HG02884 (cell line): ENCODE measurements around the gene NPM3.
A peak's percentile ranks its signal among the peaks of the same experiment; 100 is the strongest.

Experiments used
- ATAC-seq: cut with Tn5 transposase; IDR thresholded peaks from one replicate; pipeline ENCODE4 v1.9.1; 2021; ENCODE audit warnings: mild to moderate bottlenecking, moderate library complexity; ENCODE audit not compliant: unreplicated experiment

Gene NPM3, protein sequence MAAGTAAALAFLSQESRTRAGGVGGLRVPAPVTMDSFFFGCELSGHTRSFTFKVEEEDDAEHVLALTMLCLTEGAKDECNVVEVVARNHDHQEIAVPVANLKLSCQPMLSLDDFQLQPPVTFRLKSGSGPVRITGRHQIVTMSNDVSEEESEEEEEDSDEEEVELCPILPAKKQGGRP

DNA sequence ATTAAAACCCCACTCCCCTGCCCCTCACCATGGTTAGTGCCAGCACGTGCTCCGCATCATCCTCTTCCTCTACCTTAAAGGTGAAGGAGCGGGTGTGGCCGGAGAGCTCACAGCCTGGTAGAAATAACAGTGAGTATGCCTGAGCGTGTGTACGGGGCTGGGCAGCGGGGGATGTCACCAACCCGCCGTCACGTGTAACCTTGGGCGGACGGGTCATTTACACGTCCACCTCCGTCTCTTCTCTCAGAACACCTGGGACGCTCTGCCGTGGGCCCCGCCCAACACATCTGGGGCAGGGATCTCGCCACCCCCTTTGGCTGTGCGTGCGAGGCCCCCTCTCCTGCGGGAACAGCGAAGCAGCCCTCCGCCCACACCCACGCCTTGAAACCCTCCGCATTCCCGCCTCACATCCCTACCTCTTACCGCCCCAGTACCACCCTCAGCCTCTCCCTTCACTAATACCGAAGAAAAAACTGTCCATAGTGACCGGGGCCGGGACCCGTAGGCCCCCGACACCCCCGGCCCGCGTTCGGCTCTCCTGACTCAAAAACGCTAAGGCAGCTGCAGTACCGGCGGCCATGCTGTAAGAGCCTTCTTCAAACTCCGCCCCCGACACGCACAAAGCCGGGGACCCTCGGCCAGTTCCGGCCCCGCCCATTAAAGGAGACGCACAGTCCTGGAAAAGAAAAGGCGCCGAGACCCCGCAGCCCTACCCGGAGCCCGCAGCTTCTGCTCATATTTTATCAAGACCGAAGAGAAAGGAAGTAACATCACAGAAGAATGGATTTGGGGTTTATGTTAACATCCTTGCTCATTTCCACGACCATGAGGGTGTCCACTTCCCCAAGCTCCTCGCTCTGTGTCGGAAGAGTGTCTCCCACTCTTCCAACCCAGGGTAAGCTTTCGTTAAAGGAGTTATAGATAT, at the start of gene NPM3:
NPM3 (minus strand) TSS at position 636 of the 925 bp plus-strand sequence; CDS start at position 580, 56 bp downstream.
- peak; percentile 52 for ATAC-seq

DNA sequence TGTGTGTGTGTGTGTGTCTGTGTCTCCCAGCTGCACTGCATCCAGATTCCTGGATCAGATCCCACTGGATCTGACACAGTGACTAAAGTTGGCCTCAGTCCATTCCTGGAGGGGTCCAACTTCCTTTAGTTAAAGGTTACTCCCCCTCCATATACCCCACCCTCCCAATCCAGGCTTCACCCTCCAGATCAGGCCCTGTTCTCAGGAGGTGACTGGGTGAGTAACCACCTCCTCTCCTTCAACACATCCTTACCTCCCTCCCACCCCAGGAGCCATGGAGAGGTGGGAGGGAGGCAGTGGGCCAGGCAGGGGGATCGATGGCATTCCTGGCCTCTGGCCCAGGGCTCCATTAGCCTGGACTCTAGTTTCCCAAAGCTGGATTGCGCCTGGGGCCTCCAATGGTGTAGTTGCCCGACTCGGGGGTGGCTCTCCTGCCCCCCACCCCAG, 49.1 kb upstream of the NPM3 start:
- ATAC-seq = no peak

DNA sequence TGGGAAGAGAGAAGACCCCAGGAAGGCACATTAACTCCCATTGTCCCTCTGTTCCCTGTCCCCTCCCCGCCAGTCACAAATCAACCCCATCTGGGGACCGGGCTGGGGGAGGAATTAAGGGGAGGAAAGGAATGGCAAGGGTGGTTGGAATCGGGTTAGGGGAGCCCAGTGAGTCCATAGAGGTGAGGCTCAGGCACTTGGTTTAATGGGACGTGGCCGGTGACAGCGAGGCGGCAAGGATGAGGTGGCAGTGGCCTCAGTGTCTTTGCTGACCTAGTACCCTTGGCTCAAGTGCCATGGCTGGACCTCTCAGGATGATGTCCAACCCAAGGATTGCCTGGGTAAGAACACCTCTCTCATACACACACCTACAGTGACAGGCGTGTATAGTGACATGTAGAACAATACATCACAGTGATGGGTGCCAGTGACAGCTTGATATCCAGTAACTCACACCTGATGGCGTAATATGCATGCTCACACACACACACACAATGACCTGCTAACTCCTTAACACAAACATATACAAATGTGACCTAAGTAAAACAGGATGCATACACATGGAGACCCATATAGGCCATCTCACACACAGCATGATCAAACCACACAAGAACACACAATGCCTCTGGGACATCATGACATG, 48.0 kb upstream of the NPM3 start:
- ATAC-seq = no peak

DNA sequence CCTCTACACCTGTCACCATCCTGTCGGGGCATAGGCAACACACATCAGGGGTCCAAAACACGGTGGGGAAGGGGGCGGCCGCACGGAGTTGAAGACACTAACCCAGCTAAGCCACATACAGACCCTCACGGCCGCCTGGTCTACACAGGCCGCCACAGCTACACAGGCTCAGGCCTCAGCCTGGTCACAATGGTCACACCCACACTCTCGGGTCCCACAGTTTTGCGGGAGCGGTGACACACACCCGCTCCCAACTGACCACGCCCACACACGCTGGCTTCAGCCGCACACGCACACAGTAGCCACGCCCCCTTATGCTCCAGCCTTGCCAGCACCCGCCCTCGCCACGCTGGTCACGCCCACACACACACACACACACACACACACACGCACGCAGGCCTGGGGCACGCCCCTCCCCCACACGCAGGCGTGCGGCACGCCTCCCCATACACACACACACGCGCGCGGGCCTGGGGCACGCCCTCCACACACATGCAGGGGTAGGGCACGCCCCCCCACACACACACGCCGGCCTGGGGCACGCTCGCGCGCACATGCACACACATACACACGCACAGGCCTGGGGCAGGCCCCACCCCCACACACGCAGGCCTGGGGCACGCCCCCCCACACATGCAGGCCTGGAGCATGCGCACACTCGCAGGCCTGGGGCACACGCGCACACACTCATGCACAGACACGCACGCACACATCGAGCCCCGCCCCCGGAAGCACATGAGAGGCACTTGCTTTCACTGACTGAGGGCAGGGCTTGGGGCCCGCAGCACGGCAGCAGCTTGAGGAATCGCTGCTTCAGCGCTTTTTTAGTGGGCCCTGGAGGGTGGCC, 47.3 kb upstream of the NPM3 start:
- ATAC-seq = peak; percentile 57

DNA sequence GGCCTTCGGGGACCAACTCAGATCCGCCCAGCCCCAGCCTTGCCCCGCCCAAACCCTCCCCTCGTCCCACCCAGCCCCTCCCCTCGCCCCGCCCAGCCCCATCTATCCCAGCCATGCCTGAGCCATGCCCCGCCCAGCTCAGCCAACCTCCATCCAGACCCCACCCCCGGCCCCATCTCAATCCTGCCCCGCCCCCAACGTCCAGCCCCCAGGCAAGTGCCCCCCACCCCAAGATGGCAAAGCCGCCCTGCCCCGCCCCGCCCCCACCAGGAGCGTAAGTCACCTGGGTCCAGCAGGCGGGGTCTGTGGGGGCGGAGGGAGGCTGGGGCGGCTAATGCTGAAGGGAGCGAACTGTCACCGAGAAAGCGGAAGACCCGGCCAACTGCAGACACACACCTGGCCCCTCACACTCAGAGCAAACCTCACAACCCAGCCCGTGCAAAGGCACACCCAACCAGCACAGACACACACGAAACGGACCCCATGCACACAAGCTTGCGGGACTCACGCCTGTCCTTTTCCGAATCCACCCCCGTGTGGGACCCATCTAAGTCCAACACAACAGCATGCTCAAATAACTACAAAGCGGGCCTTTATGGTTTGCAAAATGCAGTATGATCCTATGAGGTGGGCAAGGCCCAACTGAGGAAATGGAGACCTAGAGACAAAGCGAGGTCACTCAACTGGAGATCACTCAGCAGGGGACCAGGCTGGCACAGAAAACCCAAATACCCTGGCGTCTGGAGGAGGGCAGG, 46.5 kb upstream of the NPM3 start:
- no peak for ATAC-seq

DNA sequence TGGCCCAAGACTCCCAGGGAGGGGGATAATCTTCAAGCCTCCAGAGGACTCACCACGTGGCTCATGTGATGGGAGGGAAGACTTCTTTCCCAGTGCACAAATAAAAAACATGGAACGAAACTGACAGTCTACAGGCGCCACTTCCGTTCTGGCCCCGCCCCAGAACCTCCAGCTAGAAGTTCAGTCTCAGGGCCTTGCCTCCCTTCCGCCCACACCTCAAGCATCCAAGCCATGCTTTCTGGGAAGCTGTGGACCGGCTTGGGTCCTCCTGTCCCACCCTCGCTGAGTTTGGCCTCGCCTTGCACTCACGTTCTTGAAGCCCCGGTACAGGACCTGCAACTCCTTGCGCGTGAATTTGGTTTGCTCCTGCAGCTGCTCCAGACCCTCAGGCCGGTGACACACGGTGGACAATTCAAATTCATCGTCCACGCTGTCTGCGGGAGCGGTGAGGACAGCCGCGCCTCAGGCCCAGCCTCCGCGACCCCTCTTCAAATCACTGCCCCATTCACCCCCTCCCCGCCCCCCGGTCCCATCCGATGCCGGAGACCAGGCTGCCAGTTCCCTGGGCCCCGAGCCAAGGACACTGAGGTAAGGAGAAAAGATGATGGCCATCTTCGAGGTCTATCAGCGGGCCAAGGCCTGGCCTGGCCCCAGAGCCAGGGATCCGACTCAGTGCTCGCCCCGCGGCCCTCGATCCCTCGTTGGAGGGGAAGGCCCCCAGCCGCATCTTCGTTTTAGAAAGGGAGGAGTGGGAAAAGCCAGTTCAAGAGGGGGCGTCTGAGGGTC, 45.7 kb upstream of the NPM3 start:
- no peak for ATAC-seq

DNA sequence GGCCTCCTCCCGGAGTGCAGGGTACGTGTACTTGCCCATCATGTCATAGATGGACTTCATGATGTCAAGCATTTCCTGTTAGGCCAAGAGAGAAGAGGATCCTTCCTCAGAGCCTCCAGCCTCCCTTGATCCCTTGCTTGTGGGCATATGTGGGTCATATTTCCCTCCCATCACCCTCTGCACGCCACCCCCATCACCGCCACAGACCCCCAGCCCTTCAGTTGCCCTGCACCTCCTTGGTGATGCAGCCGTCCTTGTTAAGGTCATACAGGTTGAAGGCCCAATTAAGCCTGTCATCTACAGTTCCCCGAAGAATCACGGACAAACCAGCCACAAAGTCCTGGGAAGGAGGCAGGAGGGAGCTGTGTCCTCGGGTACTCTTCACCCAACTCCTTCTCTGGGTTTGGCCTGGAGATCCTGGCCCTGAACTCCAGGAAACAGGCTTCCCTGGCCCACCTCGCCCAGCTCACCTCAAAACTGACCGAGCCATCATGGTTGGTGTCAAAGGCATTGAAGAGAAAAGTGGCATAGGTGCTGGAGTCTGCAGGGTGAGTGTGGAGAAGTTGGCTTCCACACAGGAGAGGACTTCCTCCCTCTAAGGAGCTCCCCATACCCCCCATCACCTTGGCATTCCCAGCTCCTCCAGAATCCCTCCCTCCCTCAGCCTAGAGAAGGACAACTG, 44.8 kb upstream of the NPM3 start:
- no peak for ATAC-seq

DNA sequence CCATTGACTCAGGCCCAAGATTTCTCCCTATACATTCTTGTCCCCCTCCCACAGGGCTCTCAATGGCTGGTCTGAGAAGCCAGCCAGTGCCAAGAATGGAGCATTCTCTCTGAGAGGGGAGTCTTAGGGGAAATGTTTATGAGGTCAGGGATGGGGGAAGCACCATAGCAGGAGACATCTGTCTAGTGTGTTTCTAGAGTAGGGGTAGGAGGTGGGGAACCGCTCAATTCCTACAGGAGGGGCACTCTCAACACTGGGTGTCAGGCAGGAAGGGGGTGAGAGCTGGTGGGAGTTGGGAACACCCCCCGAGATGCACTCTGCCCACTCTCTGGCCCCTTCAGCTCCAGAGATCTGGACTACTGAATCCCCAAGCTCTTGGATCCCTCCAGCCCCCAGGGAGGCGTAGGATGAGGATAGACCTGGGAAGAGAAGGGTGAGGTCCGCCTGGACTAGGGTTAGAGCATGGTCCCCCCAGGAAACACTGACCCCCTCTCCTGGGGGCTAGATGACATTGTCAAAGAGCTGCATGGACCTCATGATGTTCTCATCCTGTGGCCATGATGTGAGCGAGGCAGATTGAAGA, 43.7 kb upstream of the NPM3 start:
- ATAC-seq = no peak

DNA sequence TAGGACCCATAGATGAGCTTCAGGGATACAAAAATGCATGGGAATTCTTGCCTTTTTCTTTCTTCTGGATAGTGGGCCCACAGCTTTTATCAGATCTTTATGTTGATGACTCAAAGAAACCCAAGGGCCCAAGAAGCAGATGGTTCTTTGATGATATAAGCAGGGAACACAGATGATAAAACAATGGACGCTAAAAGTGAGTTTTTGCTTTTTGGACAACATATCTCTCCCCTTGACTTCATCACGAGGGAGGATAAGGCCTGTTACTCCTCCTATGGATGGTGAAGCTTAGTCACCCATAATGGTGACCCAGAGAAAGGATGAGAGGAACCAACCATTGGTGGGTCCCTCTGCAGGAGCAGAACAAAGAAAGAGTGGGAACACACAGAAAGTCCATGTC, 41.5 kb upstream of the NPM3 start:
- ATAC-seq = no peak

DNA sequence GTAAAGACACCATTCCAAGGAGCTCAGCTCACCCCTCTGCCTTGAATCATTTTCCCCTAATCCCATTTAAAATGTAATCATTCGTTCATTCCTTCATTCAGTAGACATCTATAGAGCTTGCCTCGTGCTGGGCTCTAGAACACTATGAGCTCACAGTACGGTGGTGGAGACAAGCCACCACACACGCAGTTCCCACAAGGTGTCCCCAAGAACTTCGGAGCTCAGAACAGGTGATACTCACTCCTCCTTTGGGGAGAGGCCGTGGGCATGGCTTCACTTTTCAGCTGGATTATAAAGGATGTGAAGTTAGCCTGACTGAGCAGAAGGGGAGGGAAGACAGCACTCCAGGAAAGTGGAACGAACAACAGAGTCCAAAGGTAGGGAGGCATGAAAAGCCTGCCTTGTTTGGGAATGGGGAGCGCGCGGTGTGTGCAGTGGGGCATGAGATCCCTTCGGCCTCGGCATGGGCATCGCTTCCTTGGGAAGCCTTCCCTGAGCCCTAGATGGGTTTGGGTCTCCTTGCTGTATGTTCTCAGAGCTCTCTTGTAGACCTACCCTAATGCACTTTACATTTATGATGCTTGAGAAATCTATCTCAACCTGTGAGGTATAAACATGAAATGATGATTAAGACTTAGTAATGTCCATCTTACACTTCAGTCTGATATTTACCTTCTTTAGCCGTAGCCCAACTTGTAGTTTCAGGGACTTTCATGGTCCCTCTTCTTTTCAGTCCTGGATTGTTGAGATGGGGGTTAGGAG, 35.8 kb upstream of the NPM3 start:
- ATAC-seq = peak; percentile 18

DNA sequence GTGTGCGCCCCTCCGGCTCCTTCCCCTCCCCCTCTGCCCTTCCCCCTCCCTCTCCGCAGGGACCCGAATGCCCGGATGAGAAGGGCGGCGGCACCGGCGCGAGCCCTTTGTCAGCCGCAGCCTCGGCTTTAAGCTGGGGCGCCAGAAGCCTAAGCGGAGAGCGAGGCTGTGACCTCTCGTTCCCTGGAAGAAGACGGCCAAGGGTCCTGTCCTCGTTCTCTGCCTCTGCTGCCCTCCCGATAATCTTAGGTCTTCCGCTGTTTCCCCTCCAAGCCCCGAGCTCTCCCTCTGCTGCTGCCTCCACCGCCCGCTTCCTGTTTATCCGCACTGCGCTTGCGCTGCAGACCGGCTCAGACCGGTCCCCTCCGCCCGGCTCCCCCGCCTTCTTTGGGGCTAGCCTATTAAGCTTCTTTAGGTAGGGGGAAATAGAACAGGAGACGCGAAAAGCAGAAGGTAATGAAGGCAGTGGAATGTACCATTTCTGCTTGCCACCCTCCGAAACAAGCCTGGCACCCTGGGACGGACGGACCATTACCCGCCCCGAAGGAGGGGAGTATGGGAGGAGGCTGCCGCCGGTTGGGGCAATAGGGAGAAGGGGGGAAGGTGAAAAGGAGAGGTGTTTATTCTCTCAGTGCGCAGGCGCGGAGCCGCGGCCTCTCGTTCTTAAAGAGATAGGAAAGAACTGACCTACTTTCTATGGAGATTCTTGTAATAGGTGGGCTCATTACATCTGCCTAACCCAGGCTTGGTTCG, 35.0 kb upstream of the NPM3 start, which contains the start of gene OGA:
OGA (minus strand) TSS at position 326 of the 753 bp plus-strand sequence. CDS start 422 bp downstream, outside the sequence.
- peak; percentile 80 for ATAC-seq

DNA sequence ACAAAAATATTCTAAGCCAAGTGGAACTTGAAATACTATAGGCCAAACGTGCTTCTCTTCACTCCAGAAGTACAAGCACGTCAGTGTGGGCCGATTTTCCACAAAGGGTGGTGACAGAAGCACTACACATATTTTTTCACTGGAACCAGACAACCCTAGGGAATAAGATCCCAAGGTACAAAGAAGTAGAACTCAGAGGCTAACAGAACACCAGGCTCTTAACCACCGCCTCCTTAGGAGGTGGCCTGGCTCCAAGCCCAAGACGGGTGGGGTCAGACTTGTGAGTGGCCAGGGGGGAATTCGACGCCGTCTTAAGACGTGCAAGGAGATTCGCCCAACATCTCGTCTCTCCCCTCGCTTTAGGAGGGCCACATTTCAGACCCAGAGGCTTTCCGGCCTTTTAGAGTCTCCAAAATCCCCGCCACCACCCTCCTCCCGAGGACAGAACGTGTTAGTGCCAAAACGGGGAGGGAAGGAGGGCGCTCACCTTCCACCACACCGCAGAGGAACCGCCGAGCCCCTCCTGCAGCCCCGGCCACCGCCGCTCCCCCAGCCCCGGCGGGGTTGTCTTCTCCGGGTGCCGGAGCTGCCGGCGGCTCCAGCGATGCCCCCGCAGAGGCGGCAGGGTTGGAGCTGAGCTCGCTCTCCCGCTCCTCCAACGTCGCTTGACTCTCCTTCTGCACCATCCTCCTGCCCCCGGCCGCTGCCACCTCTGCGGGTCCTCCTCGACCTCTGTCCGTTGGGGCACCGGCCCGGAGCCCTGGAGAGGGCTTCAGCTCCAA, 34.3 kb upstream of the NPM3 start:
- no peak for ATAC-seq

DNA sequence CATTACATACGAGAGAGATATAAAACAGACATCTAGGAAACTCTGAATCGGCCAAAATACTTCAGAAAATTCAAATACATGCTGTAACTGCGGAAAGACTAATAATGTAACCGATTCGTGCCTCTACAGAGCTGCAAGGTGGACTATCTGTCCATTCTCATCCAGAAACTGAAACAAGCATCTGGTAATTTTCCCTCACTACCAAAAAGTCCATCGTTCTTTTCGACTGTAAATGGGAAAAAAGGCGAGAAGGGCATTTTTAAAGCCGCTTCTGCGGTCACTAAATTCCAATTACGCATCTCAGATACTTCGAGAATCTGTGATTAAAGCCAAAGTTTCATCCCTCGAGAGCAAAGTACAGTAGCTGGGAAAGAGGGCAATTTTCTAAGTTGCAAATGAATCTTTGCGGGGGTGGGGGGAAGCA, 33.7 kb upstream of the NPM3 start:
- no peak for ATAC-seq

DNA sequence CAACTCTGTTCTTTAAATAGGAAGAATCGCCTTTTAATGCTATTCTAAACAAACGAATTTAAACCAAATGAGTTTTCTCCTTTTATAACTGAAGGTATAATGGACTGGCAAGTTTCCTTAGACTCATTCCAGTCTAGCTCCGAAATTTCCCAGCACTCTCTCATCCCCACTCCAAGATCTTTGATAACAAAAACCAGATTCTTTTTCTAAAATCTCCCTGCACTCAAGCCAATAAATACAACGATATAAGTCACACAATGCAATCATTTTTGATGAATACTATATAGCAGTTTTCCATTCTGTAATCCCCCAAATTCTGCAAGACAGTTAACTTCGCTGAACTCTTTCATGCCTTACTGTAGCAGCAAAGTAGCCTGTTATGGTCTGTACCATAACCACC, 33.1 kb upstream of the NPM3 start:
- ATAC-seq = no peak

DNA sequence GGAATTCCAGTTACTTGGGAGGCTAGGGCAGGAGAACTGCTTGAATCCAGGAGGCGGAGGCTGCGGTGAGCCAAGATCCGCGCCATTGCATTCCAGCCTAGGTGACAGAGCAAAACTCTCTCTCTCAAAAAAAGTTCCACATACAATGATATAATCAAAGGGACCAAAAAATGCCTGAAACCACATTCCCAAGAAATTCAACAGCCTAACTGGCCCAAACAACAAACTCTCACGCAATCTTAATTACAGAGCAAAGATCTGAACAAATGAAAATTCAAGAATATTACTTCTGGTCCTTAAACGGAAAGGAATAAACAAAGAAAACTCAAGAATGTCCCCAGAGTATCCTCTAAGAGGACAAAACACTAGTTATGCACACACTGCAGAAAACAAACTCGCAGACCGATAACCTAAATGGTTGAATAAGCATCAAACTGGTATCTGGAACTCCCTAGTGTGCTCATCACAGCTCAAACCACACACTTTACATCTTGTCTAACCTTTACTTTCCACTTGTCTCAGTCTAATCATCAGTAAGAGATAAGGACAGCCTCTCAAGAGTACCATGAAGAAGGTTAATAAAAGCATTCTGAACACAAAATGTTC, 31.3 kb upstream of the NPM3 start:
- ATAC-seq = peak; percentile 33

DNA sequence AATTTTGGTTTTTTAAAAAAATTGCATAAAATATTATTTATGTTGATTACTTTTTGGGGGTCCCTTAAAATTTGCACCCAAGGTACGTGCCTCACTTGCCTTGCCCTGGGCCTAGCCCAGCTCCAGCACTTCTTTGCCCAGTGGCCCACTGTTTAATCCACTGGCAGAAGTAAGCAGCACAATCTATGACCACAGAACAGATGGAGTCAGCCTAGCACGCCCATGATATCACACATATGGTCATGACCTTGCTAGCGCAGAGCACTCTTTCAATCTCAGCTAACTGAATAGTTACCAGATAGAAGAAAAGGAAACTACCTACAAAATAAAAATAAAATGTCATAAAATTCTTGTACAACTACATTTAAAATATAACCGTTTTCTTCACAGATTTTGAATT, 29.4 kb upstream of the NPM3 start:
- ATAC-seq = no peak
